SK-N-SH treated with all-trans-retinoic acid at 6 μM for 48 hours (cell line): ENCODE measurements around the gene PDCD2L.

Source experiments
- ARNTL ChIP-seq: fragments of 450-650 bp; formaldehyde crosslinking; IDR thresholded peaks from 2 replicates; pipeline ENCODE4 v1.5.0; 2020; ENCODE audit warnings: low read depth, mild to moderate bottlenecking, moderate library complexity, borderline replicate concordance
- CSDC2 ChIP-seq: fragments of 250-450 bp; sonication (Bioruptor Pico); IDR thresholded peaks from 2 replicates; pipeline ENCODE4 v1.5.0; 2020; ENCODE audit warnings: mild to moderate bottlenecking, moderate library complexity
- GLIS3 ChIP-seq: fragments of 250-450 bp; sonication (Bioruptor Pico); IDR thresholded peaks from 2 replicates; pipeline ENCODE4 v1.5.0; 2020; ENCODE audit warnings: mild to moderate bottlenecking, moderate library complexity
- ISL1 ChIP-seq: fragments of 250-450 bp; sonication (Bioruptor Pico); IDR thresholded peaks from 2 replicates; pipeline ENCODE4 v2.1.2; 2022; ENCODE audit warnings: mild to moderate bottlenecking, moderate library complexity
- PATZ1 ChIP-seq: fragments of 250-450 bp; sonication (Bioruptor Pico); IDR thresholded peaks from 2 replicates; pipeline ENCODE4 v1.8.0; 2020; ENCODE audit warnings: mild to moderate bottlenecking, moderate library complexity, borderline replicate concordance
- PPARA ChIP-seq: fragments of 250-450 bp; sonication (Bioruptor Pico); IDR thresholded peaks from 2 replicates; pipeline ENCODE4 v1.5.0; 2020; ENCODE audit warnings: mild to moderate bottlenecking, borderline replicate concordance
- RARB ChIP-seq: fragments of 250-450 bp; sonication (Bioruptor Pico); IDR thresholded peaks from 2 replicates; pipeline ENCODE4 v1.8.0; 2021; ENCODE audit warnings: mild to moderate bottlenecking, moderate library complexity
- SNAI2 ChIP-seq: fragments of 250-450 bp; sonication (Bioruptor Pico); IDR thresholded peaks from 2 replicates; pipeline ENCODE4 v1.5.0; 2020; ENCODE audit warnings: mild to moderate bottlenecking, moderate library complexity
- TCF4 ChIP-seq: fragments of 250-450 bp; sonication (Bioruptor Pico); IDR thresholded peaks from 2 replicates; pipeline ENCODE4 v1.8.0; 2021; ENCODE audit warnings: mild to moderate bottlenecking, moderate library complexity, borderline replicate concordance
- TOX ChIP-seq: fragments of 250-450 bp; sonication (Bioruptor Pico); IDR thresholded peaks from 2 replicates; pipeline ENCODE4 v1.8.0; 2021; ENCODE audit warnings: mild to moderate bottlenecking, moderate library complexity, borderline replicate concordance
- ZC3H10 ChIP-seq: fragments of 250-450 bp; sonication (Bioruptor Pico); IDR thresholded peaks from 2 replicates; pipeline ENCODE4 v1.5.1; 2021; ENCODE audit warnings: mild to moderate bottlenecking, moderate library complexity
- ZFP3 ChIP-seq: fragments of 250-450 bp; sonication (Bioruptor Pico); IDR thresholded peaks from 2 replicates; pipeline ENCODE4 v1.5.0; 2020; ENCODE audit warnings: mild to moderate bottlenecking, moderate library complexity
- ZNF565 ChIP-seq: fragments of 450-650 bp; formaldehyde crosslinking; conservative IDR thresholded peaks from 2 replicates; pipeline ENCODE4 v1.5.0; 2020; ENCODE audit warnings: low read depth, mild to moderate bottlenecking, moderate library complexity

GRCh38 chr19:34357431-34357830 lies 46.8 kb upstream of the PDCD2L start:
- no peak for TF ChIP-seq RARB (CRISPR knock-in tag)
- no peak for TF ChIP-seq ZC3H10 (CRISPR knock-in tag)
- no peak for TF ChIP-seq TCF4 (CRISPR knock-in tag)
- TF ChIP-seq ARNTL (CRISPR knock-in tag), result no peak
- no peak for TF ChIP-seq PATZ1 (CRISPR knock-in tag)
- no peak for TF ChIP-seq PPARA (CRISPR knock-in tag)
- TF ChIP-seq SNAI2 (CRISPR knock-in tag), result no peak
- no peak for TF ChIP-seq GLIS3 (CRISPR knock-in tag)
- TF ChIP-seq ISL1 (CRISPR knock-in tag), result no peak
- no peak for TF ChIP-seq ZFP3 (CRISPR knock-in tag)
- no peak for TF ChIP-seq ZNF565 (CRISPR knock-in tag)
- TF ChIP-seq CSDC2, result no peak
- no peak for TF ChIP-seq TOX
